ENCODE data around the gene SEC24C.
"Not testable (repeated sequence)": the region's sequence is repeated elsewhere in the genome, so short reads cannot be mapped to it uniquely, and the experiment has no call there.

DNA sequence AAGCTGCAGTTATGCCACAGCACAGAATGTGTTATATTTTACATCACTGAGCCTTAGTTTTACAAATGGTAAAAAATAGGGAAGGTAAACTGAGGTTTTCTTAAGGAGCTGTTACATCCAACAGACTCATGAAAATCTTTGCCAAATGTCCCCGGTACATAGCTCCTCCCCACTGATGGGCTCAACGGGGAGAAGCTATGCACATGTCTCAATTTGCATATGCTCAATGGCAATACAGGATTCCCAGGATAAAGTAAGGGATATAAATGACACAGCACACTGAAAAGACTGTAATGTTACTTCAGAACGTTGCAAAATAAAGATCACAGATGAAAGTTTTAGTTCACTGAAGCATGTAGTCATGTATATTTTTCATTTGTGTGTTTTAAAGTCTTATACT, 29.7 kb upstream of the SEC24C start:
- not testable (repeated sequence) for TF ChIP-seq EZH2phosphoT487 (IDR thresholded peaks at IDR 0.05; ENCODE audit: borderline replicate concordance)
- TF ChIP-seq, protein P1, sequence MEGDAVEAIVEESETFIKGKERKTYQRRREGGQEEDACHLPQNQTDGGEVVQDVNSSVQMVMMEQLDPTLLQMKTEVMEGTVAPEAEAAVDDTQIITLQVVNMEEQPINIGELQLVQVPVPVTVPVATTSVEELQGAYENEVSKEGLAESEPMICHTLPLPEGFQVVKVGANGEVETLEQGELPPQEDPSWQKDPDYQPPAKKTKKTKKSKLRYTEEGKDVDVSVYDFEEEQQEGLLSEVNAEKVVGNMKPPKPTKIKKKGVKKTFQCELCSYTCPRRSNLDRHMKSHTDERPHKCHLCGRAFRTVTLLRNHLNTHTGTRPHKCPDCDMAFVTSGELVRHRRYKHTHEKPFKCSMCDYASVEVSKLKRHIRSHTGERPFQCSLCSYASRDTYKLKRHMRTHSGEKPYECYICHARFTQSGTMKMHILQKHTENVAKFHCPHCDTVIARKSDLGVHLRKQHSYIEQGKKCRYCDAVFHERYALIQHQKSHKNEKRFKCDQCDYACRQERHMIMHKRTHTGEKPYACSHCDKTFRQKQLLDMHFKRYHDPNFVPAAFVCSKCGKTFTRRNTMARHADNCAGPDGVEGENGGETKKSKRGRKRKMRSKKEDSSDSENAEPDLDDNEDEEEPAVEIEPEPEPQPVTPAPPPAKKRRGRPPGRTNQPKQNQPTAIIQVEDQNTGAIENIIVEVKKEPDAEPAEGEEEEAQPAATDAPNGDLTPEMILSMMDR (conservative IDR thresholded peaks at IDR 0.05; ENCODE audit: low read length) = not testable (repeated sequence)

Data from Loucy (cell line).